D721Med (cell line): ENCODE data around the gene ETV3L.

Experiments used
- DNase-seq: peaks from one replicate; pipeline ENCODE4 v3.0.0; 2011; ENCODE audit warnings: low spot score; ENCODE audit not compliant: insufficient read length
- FAIRE-seq: peaks from 2 replicates; lab custom pipeline; 2011; peaks lifted over from hg19 to GRCh38; lab: Jason Lieb, UNC
- CTCF ChIP-seq: IDR thresholded peaks from 2 replicates; pipeline ENCODE4 v1.5.1; 2012; ENCODE audit warnings: mild to moderate bottlenecking, control low read depth; ENCODE audit not compliant: insufficient read depth; ENCODE audit errors: missing control alignments

ETV3L gene

GRCh38 chr1:157099633-157100009, at the start of gene ETV3L:
ETV3L (minus strand) TSS chr1:157099808; CDS start chr1:157099523, 285 bp downstream.
- TF ChIP-seq CTCF, result no peak
- peak; percentile 38 for FAIRE-seq
- peak; percentile 86 for DNase-seq

DNA sequence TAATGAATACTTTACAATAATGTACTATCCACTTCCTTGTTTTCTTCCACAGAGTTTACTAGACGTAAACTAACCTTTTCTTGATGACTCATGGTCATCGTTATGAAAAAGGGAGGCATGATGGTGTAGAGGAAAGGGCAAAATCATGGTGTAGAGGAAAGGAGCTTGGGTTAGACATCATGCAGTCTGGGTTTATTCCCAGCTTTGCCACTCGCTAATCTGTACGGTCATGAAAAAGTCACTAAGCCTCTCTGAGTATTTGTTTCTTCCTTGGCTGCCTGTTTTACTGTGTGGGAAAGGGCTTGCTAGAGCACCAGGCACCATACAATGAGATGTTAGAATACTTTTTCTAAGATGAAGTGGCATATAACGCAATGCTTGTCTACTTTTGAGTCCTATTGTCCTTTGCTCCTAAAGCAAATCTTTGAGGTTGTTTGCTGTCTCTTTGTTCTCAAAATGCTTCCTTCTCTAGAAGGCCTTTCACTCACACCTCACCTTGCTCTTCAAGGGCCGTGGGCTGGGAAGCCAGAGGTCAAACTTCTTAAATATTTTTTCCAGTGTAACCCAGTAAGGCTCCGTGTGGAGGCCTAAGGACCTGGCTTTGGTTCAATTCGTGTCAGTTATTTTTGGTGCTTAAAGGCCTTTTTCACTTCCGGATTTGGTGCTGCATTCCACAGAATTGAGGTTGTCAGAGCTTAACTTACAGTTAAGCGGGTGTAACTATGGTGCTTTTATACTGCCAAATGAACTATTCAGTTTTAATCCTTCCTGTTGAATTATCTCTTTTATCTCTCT, 48.5 kb upstream of the ETV3L start:
- no peak for TF ChIP-seq CTCF
- no peak for DNase-seq
- peak; percentile 64 for FAIRE-seq

DNA sequence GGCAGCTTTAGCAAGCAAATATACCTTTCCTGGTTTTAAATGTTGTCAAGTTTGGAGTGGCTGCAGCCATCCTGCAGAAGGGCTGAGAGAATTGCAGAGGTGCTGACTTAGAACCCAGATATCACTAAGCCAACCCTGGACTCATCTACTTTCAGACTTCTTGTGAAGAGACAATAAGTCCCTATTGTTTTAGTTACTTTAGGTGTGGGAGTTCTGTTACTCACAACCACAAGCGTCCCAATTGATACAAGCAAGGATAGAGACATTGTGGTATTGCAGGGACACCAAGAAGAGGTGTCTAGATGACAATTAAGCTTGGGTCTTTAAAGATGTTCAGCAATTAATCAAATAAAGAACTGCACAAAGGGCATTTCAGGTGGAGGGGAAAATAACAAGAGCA, 47.4 kb upstream of the ETV3L start:
- no peak for FAIRE-seq
- TF ChIP-seq CTCF, result no peak
- no peak for DNase-seq

GRCh38 chr1:157146244-157146643, 46.6 kb upstream of the ETV3L start:
- TF ChIP-seq CTCF, result no peak
- no peak for DNase-seq
- no peak for FAIRE-seq

DNA sequence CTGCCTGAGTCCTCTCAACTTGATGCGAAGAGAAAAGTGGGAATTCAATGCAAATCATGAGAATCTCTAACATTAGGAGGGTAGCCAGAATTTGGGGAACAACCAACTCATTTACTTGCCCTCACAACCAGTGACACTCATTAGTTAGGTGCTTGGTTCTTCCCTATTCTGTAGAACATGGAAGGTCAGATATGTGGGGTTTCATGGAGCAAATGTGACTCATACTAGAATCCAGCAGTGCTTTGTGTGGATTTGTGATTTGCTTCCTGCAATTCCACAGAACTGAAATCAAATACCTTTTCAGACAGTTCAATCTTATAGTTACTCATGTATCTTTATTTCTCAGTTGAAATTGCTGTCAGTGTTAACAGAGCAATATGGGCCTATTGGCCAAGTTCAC, 45.5 kb upstream of the ETV3L start:
- no peak for DNase-seq
- no peak for TF ChIP-seq CTCF
- FAIRE-seq, result no peak

- no peak for FAIRE-seq
- DNase-seq, result no peak
- TF ChIP-seq CTCF, result no peak
Measured at GRCh38 chr1:157144509-157144908, 44.9 kb upstream of the ETV3L start.

- DNase-seq (no peak), FAIRE-seq (no peak)
Measured at GRCh38 chr1:157142765-157143423, 43.3 kb upstream of the ETV3L start.

More at GRCh38 chr1:157142765-157143423, 43.3 kb upstream of the ETV3L start:
- no peak for TF ChIP-seq CTCF
